MM.1S (cell line): Measurements from ENCODE around the gene TMEM82.

Source experiments
- DNase-seq: peaks from one replicate; pipeline ENCODE4 v3.0.0-alpha.2; 2015
- H2AFZ ChIP-seq: fragments of 300-600 bp; sonication (generic); 2 replicates; pipeline ENCODE4 v1.6.0; 2016; ENCODE audit warnings: antibody characterized with exemption, low read length
- H3F3A ChIP-seq: fragments of 300-600 bp; sonication (generic); 2 replicates; pipeline ENCODE4 v1.6.1; 2016; ENCODE audit warnings: mild to moderate bottlenecking, antibody characterized with exemption, low read length, moderate library complexity, mixed read lengths; ENCODE audit not compliant: insufficient read depth
- H3K27ac ChIP-seq: fragments of 300-600 bp; sonication (generic); 2 replicates; pipeline ENCODE4 v1.5.1; 2016; ENCODE audit warnings: mild to moderate bottlenecking, low read length
- H3K27me3 ChIP-seq: fragments of 300-600 bp; sonication (generic); replicated peaks from 2 replicates; pipeline ENCODE4 v1.6.0; 2016; ENCODE audit warnings: low read length; ENCODE audit not compliant: insufficient read depth
- H3K36me3 ChIP-seq: fragments of 300-600 bp; sonication (generic); replicated peaks from 2 replicates; pipeline ENCODE4 v1.6.1; 2016; ENCODE audit warnings: mild to moderate bottlenecking, low read length, mixed read lengths; ENCODE audit not compliant: insufficient read depth
- H3K4me1 ChIP-seq: fragments of 300-600 bp; sonication (generic); 2 replicates; pipeline ENCODE4 v1.6.1; 2016; ENCODE audit warnings: low read length, mixed read lengths
- H3K4me2 ChIP-seq: fragments of 300-600 bp; sonication (generic); 2 replicates; pipeline ENCODE4 v1.6.0; 2016; ENCODE audit warnings: low read depth, low read length
- H3K4me3 ChIP-seq: fragments of 300-600 bp; sonication (generic); 2 replicates; pipeline ENCODE4 v1.5.1; 2016; ENCODE audit warnings: low read length, mixed read lengths
- H3K79me2 ChIP-seq: fragments of 300-600 bp; sonication (generic); 2 replicates; pipeline ENCODE4 v1.6.1; 2016; ENCODE audit warnings: mixed run types, low read length, mixed read lengths
- H3K9ac ChIP-seq: fragments of 300-600 bp; sonication (generic); 2 replicates; pipeline ENCODE4 v1.6.1; 2016; ENCODE audit warnings: low read length, mixed read lengths
- H3K9me2 ChIP-seq: fragments of 300-600 bp; sonication (generic); replicated peaks from 2 replicates; pipeline ENCODE4 v1.6.1; 2016; ENCODE audit warnings: mild to moderate bottlenecking, low read length, mixed read lengths; ENCODE audit not compliant: insufficient read depth
- H3K9me3 ChIP-seq: fragments of 300-600 bp; sonication (generic); replicated peaks from 2 replicates; pipeline ENCODE4 v1.6.1; 2016; ENCODE audit warnings: mild to moderate bottlenecking, low read length, mixed read lengths; ENCODE audit not compliant: insufficient read depth
- H4K20me1 ChIP-seq: fragments of 300-600 bp; sonication (generic); 2 replicates; pipeline ENCODE4 v1.6.1; 2016; ENCODE audit warnings: mild to moderate bottlenecking, low read length, moderate library complexity, mixed read lengths; ENCODE audit not compliant: insufficient read depth
- CTCF ChIP-seq: fragments of 300-600 bp; sonication (generic); IDR thresholded peaks from 2 replicates; pipeline ENCODE4 v1.5.1; 2016; ENCODE audit warnings: antibody characterized with exemption, low read length, mixed read lengths
- EZH2 ChIP-seq: fragments of 300-600 bp; sonication (generic); optimal IDR thresholded peaks from 2 replicates; pipeline ENCODE3; 2017; ENCODE audit warnings: low read depth, mild to moderate bottlenecking, antibody characterized with exemption, low read length, mixed read lengths
- EZH2phosphoT487 ChIP-seq: fragments of 300-600 bp; sonication (generic); IDR thresholded peaks from 2 replicates; pipeline ENCODE4 v1.6.1; 2018; ENCODE audit warnings: antibody characterized with exemption, low read length

Gene TMEM82

GRCh38 chr1:15708486-15709137 lies 33.7 kb upstream of the TMEM82 start:
- H2AFZ ChIP-seq = no peak overlapping the region
- peaks cover 75% of the 10 kb centered on the region for H3K79me2 ChIP-seq
- no peaks in the 10 kb centered on the region for H4K20me1 ChIP-seq
- no peak overlapping the region for H3K9ac ChIP-seq
- H3K36me3 ChIP-seq = no peaks in the 10 kb centered on the region
- DNase-seq = no peak
- H3K27me3 ChIP-seq = no peaks in the 10 kb centered on the region
- no peak overlapping the region for H3K4me2 ChIP-seq
- H3K4me1 ChIP-seq = no peaks in the 10 kb centered on the region
- no peaks in the 10 kb centered on the region for H3K9me3 ChIP-seq
- no peaks in the 10 kb centered on the region for H3K9me2 ChIP-seq
- TF ChIP-seq CTCF (no peak), EZH2 (no peak), EZH2phosphoT487 (no peak)
- no peak overlapping the region for H3K27ac ChIP-seq
- H3K4me3 ChIP-seq = no peak overlapping the region
- H3F3A ChIP-seq = no peaks in the 10 kb centered on the region

DNA sequence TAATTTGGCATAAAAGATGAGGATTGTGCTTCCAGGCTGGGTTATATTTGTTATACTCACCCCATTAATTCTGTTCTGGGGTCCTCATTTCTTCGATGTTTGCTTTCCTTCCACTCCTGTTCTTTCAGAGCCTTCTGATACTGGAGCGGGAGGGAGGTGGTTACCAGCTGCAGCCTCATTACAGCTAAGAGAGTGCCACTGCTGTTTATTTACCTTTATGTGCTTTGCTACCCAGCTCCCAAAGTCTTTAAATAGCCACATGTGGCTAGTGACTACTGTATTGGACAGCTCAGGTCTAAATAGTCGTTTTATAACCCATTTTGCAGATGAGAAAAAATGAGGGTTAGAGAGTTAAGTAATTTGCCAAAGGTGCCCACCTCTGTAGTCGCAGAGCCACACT lies 33.1 kb upstream of the TMEM82 start:
- Histone ChIP-seq H3K36me3 (no peaks in the 10 kb centered on the region), H4K20me1 (no peaks in the 10 kb centered on the region), H3K79me2 (peaks cover 74% of the 10 kb centered on the region), H3K4me1 (no peaks in the 10 kb centered on the region), H3K27me3 (no peaks in the 10 kb centered on the region), H2AFZ (no peak overlapping the region), H3F3A (no peaks in the 10 kb centered on the region), H3K4me3 (no peak overlapping the region), H3K4me2 (no peak overlapping the region), H3K9me3 (no peaks in the 10 kb centered on the region), H3K9ac (no peak overlapping the region), H3K9me2 (no peaks in the 10 kb centered on the region), H3K27ac (no peak overlapping the region)
- TF ChIP-seq EZH2phosphoT487 (no peak), EZH2 (no peak)
- DNase-seq = no peak

GRCh38 chr1:15712168-15712567 lies 30.1 kb upstream of the TMEM82 start:
- H3K9me2 ChIP-seq = no peaks in the 10 kb centered on the region
- H3K27me3 ChIP-seq = no peaks in the 10 kb centered on the region
- H3K4me2 ChIP-seq = no peak overlapping the region
- H4K20me1 ChIP-seq = no peaks in the 10 kb centered on the region
- H3K27ac ChIP-seq = no peak overlapping the region
- TF ChIP-seq EZH2phosphoT487 = no peak
- TF ChIP-seq CTCF = no peak
- no peak for TF ChIP-seq EZH2
- H3K4me3 ChIP-seq = no peak overlapping the region
- no peaks in the 10 kb centered on the region for H3K4me1 ChIP-seq
- H3K9ac ChIP-seq = no peak overlapping the region
- H3K9me3 ChIP-seq = no peaks in the 10 kb centered on the region
- H3K36me3 ChIP-seq = no peaks in the 10 kb centered on the region
- H3K79me2 ChIP-seq = peaks cover 61% of the 10 kb centered on the region
- DNase-seq = no peak
- no peaks in the 10 kb centered on the region for H3F3A ChIP-seq
- no peak overlapping the region for H2AFZ ChIP-seq

- H3K4me3 ChIP-seq = no peak overlapping the region
- H3K27me3 ChIP-seq = no peaks in the 10 kb centered on the region
- H3K9me3 ChIP-seq = no peaks in the 10 kb centered on the region
- TF ChIP-seq CTCF = no peak
- no peak for TF ChIP-seq EZH2phosphoT487
- TF ChIP-seq EZH2 = no peak
- no peak overlapping the region for H3K9ac ChIP-seq
- H3F3A ChIP-seq = no peaks in the 10 kb centered on the region
- H3K79me2 ChIP-seq = peaks cover 41% of the 10 kb centered on the region
- no peaks in the 10 kb centered on the region for H3K9me2 ChIP-seq
- H4K20me1 ChIP-seq = no peaks in the 10 kb centered on the region
- H3K36me3 ChIP-seq = no peaks in the 10 kb centered on the region
- no peak overlapping the region for H3K27ac ChIP-seq
- H3K4me1 ChIP-seq = no peaks in the 10 kb centered on the region
- DNase-seq = no peak
- H3K4me2 ChIP-seq = no peak overlapping the region
- no peak overlapping the region for H2AFZ ChIP-seq
These were observed 27.7 kb upstream of the TMEM82 start for GRCh38 chr1:15714406-15715136.
